Kidney epithelial cell (primary cell): Measurements from ENCODE around the gene RGS7. TPM values are rescaled to one million over a fixed set of nuclear protein-coding genes. Genes with fewer than 3 reads are reported as not detected.

ENCODE experiments used
- DNase-seq: peaks from one replicate; pipeline ENCODE4 v3.0.0-alpha.2; 2010; ENCODE audit warnings: low read depth
- H3K27me3 ChIP-seq: 2 replicates; pipeline ENCODE4 v1.6.0; 2011; ENCODE audit warnings: low read length; ENCODE audit not compliant: control insufficient read depth, insufficient read depth
- H3K36me3 ChIP-seq: 2 replicates; pipeline ENCODE4 v1.5.1; 2011; ENCODE audit warnings: low read length; ENCODE audit not compliant: control insufficient read depth, insufficient read depth
- H3K4me3 ChIP-seq: 2 replicates; pipeline ENCODE4 v1.5.1; 2011; ENCODE audit warnings: low read depth, mild to moderate bottlenecking, control low read depth, low read length
- CTCF ChIP-seq: IDR thresholded peaks from 2 replicates; pipeline ENCODE4 v1.5.1; 2011; ENCODE audit warnings: mild to moderate bottlenecking, moderate library complexity, low read length, control low read depth, inconsistent platforms; ENCODE audit not compliant: insufficient read depth, poor library complexity, severe bottlenecking
- total RNA-seq: library from RNA; depleted of rRNA; stranded (reverse); fragments of >200 nt; gene quantifications from 2 replicates; pipeline ENCODE4 v1.2.3, GENCODE V29; 2015

The RGS7 gene
- total RNA-seq, 1 donor from 2014 or later: 1.5 TPM

GRCh38 chr1:241269116-241269515, 87.9 kb downstream of the RGS7 start:
- TF ChIP-seq CTCF: no peak
- Histone ChIP-seq H3K36me3 (no peaks in the 10 kb centered on the region), H3K27me3 (no peaks in the 10 kb centered on the region), H3K4me3 (no peak overlapping the region)
- no peak for DNase-seq

GRCh38 chr1:241266121-241266520, 90.9 kb downstream of the RGS7 start:
- H3K27me3 ChIP-seq: no peaks in the 10 kb centered on the region
- TF ChIP-seq CTCF: no peak
- no peak overlapping the region for H3K4me3 ChIP-seq
- DNase-seq: no peak
- H3K36me3 ChIP-seq: no peaks in the 10 kb centered on the region

GRCh38 chr1:241265428-241265827, 91.6 kb downstream of the RGS7 start:
- no peak for DNase-seq
- Histone ChIP-seq H3K27me3 (no peaks in the 10 kb centered on the region), H3K4me3 (no peak overlapping the region), H3K36me3 (no peaks in the 10 kb centered on the region)
- TF ChIP-seq CTCF: no peak

- Histone ChIP-seq H3K27me3 (no peaks in the 10 kb centered on the region), H3K36me3 (no peaks in the 10 kb centered on the region), H3K4me3 (no peak overlapping the region)
- DNase-seq: no peak
- no peak for TF ChIP-seq CTCF
Observed at GRCh38 chr1:241263346-241263745, 93.7 kb downstream of the RGS7 start.

GRCh38 chr1:241253471-241253870, 103.5 kb downstream of the RGS7 start:
- H3K36me3 ChIP-seq: no peaks in the 10 kb centered on the region
- no peaks in the 10 kb centered on the region for H3K27me3 ChIP-seq
- no peak overlapping the region for H3K4me3 ChIP-seq
- no peak for TF ChIP-seq CTCF
- peak; percentile 7 for DNase-seq

GRCh38 chr1:241250465-241250864, 106.5 kb downstream of the RGS7 start:
- Histone ChIP-seq H3K36me3 (no peaks in the 10 kb centered on the region), H3K27me3 (no peaks in the 10 kb centered on the region), H3K4me3 (no peak overlapping the region)
- no peak for TF ChIP-seq CTCF
- DNase-seq: no peak
